HG02938 (cell line): ENCODE measurements around the gene KLK2.

Experiments
- ATAC-seq: cut with Tn5 transposase; IDR thresholded peaks from one replicate; pipeline ENCODE4 v1.9.1; 2021; ENCODE audit warnings: mild to moderate bottlenecking, moderate library complexity; ENCODE audit not compliant: unreplicated experiment

KLK2 gene

DNA sequence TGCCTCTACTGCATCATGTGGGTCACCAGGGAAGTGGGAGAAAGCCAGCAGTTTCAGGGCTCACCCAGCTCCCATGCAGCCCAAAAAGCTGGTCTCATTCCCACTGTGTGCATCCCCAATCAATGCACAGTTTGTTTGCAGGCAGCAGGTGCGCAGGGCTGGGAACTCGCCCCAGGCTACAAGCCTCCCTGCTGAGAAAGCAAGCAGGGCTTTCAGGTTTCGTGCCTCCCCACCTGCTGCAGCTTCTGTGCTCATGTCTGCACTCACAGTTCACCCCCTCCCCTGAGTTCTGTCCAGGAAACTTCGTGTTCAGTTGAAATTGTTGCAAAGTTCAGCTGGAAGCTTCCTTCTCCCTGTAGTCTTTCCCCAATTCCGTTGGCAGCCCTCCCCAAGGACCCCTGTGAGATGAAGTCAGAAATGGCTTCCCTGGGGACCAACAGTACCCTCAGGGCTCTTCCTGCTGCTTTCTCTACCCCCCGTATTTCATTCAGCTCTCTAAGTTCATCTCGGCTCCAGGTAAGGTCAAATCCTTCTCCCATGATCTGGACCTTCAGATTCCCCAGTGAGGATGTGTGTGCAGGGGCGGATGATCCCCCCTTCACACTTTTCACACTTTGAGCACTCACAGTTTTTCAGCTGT, 28.8 kb upstream of the KLK2 start:
- ATAC-seq: no peak

DNA sequence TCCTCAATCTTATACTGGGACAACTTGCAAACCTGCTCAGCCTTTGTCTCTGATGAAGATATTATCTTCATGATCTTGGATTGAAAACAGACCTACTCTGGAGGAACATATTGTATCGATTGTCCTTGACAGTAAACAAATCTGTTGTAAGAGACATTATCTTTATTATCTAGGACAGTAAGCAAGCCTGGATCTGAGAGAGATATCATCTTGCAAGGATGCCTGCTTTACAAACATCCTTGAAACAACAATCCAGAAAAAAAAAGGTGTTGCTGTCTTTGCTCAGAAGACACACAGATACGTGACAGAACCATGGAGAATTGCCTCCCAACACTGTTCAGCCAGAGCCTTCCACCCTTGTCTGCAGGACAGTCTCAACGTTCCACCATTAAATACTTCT, 22.5 kb upstream of the KLK2 start:
- no peak for ATAC-seq

GRCh38 chr19:50851620-50852019, 21.6 kb upstream of the KLK2 start:
- ATAC-seq: no peak

DNA sequence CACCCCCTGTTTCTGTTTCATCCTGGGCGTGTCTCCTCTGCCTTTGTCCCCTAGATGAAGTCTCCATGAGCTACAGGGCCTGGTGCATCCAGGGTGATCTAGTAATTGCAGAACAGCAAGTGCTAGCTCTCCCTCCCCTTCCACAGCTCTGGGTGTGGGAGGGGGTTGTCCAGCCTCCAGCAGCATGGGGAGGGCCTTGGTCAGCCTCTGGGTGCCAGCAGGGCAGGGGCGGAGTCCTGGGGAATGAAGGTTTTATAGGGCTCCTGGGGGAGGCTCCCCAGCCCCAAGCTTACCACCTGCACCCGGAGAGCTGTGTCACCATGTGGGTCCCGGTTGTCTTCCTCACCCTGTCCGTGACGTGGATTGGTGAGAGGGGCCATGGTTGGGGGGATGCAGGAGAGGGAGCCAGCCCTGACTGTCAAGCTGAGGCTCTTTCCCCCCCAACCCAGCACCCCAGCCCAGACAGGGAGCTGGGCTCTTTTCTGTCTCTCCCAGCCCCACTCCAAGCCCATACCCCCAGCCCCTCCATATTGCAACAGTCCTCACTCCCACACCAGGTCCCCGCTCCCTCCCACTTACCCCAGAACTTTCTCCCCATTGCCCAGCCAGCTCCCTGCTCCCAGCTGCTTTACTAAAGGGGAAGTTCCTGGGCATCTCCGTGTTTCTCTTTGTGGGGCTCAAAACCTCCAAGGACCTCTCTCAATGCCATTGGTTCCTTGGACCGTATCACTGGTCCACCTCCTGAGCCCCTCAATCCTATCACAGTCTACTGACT, 18.4 kb upstream of the KLK2 start, which contains the start of gene KLK3:
TSS of gene KLK3 (plus strand) at position 280 of the 775 bp plus-strand sequence. CDS start at position 321, 41 bp downstream.
- no peak for ATAC-seq

DNA sequence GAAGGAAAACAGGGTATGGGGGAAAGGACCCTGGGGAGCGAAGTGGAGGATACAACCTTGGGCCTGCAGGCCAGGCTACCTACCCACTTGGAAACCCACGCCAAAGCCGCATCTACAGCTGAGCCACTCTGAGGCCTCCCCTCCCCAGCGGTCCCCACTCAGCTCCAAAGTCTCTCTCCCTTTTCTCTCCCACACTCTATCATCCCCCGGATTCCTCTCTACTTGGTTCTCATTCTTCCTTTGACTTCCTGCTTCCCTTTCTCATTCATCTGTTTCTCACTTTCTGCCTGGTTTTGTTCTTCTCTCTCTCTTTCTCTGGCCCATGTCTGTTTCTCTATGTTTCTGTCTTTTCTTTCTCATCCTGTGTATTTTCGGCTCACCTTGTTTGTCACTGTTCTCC, 15.9 kb upstream of the KLK2 start:
- ATAC-seq: no peak

GRCh38 chr19:50858886-50859285, 14.4 kb upstream of the KLK2 start:
- ATAC-seq: no peak

DNA sequence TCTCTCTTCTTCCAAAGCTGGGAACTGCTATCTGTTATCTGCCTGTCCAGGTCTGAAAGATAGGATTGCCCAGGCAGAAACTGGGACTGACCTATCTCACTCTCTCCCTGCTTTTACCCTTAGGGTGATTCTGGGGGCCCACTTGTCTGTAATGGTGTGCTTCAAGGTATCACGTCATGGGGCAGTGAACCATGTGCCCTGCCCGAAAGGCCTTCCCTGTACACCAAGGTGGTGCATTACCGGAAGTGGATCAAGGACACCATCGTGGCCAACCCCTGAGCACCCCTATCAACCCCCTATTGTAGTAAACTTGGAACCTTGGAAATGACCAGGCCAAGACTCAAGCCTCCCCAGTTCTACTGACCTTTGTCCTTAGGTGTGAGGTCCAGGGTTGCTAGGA, 13.4 kb upstream of the KLK2 start:
- ATAC-seq: no peak

GRCh38 chr19:50861010-50861409, 12.2 kb upstream of the KLK2 start:
- no peak for ATAC-seq

GRCh38 chr19:50861496-50862286, 11.5 kb upstream of the KLK2 start:
- ATAC-seq: no peak

- no peak for ATAC-seq
Observed at GRCh38 chr19:50869479-50869878, 3.8 kb upstream of the KLK2 start.

DNA sequence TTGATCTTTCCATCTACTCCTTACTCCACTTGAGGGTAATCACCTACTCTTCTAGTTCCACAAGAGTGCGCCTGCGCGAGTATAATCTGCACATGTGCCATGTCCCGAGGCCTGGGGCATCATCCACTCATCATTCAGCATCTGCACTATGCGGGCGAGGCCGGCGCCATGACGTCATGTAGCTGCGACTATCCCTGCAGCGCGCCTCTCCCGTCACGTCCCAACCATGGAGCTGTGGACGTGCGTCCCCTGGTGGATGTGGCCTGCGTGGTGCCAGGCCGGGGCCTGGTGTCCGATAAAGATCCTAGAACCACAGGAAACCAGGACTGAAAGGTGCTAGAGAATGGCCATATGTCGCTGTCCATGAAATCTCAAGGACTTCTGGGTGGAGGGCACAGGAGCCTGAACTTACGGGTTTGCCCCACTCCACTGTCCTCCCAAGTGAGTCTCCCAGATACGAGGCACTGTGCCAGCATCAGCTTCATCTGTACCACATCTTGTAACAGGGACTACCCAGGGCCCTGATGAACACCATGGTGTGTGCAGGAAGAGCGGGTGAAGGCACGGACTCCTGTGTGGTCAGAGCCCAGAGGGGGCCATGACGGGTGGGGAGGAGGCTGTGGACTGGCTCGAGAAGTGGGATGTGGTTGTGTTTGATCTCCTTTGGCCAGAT, 2.7 kb upstream of the KLK2 start:
- no peak for ATAC-seq

DNA sequence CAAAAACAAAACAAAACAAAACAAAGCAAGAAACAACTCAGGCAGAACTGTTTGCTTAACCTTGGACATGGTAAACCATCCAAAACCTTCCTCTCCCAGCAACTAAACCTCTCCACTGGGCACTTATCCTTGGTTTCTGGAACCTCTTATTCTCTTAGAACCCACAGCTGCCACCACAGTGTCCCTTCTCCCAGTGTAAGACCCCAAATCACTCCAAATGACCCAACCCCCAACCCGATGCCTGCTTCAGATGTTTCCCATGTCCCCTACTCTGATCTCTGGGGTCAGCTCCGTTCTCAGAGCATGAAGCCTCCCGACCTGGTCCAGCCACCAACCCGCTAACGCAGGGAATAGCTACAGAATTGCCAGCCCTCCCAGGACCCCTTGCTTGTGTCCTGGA, 972 bp downstream of the KLK2 start:
- ATAC-seq: no peak

- no peak for ATAC-seq
Observed at GRCh38 chr19:50875795-50876422, 2.7 kb downstream of the KLK2 start.

- ATAC-seq: no peak
Observed at GRCh38 chr19:50876456-50876855, 3.2 kb downstream of the KLK2 start.

GRCh38 chr19:50877338-50877737, 4.1 kb downstream of the KLK2 start:
- ATAC-seq: no peak

DNA sequence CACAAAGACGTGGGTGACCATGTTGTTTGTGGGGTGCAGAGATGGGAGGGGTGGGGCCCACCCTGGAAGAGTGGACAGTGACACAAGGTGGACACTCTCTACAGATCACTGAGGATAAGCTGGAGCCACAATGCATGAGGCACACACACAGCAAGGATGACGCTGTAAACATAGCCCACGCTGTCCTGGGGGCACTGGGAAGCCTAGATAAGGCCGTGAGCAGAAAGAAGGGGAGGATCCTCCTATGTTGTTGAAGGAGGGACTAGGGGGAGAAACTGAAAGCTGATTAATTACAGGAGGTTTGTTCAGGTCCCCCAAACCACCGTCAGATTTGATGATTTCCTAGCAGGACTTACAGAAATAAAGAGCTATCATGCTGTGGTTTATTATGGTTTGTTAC, 5.6 kb downstream of the KLK2 start:
- no peak for ATAC-seq

DNA sequence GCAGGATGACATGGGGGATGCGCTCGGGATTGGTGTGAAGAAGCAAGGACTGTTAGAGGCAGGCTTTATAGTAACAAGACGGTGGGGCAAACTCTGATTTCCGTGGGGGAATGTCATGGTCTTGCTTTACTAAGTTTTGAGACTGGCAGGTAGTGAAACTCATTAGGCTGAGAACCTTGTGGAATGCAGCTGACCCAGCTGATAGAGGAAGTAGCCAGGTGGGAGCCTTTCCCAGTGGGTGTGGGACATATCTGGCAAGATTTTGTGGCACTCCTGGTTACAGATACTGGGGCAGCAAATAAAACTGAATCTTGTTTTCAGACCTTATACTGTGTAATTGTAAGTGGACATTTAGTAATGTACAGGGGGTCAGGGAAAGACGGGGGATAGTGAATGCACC, 7.0 kb downstream of the KLK2 start:
- ATAC-seq: no peak

GRCh38 chr19:50882188-50882587, 8.9 kb downstream of the KLK2 start:
- ATAC-seq: no peak

DNA sequence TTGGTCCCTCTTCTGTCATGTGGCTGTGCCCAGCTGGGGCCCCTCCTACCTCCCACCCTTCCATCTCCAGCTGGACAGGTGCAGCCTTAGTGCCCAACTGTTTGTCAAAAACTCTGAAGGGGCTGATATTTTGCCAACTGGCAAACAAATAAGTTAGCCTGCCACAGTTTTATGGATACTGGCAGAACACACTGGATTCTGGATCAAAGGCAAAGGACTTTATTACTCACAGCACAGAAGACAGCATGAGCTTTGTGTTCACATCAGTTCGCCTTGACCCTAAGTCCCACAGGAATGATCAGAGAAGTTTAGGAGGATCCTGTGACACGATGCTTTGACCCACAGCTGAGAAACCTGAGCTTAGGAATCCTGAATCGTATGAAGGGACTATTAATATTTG, 16.4 kb downstream of the KLK2 start:
- no peak for ATAC-seq

DNA sequence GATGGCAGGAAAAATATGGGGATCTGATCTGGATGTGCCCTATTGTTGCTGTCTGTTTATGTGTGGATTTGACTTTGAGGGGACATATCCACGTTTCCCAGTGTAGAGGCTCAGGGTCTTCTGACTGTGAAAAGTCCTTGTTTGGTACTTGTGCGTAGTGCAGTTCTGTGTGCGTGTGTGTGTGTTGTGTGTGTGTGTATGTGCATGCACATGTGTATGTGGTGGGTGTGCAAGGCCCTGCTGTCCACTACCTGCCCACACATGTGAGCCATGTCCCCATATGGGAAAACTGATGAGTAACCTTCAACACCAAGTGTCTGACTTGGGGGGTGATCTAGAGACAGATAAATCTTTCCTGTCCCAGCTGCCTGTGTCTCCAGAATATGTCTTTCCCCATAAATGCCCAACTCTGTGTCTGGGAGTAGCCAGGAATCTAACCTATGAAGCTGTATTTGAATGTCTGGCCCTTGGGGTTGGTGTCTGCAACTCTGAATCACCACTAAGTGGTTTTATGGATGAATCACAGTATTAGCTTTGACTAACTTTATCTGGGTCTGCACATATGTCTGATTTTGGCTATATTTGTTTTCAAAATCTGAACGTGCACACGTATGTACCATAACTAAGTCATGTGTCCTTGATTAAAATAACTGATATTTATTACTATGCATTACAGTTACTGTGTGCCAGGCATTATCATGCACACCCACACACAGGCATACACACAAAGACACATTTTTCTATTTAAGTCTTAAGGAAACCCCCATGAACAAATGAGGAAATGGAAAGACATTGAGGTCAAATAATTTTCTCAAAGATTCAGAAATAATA, 17.4 kb downstream of the KLK2 start:
- no peak for ATAC-seq
